ENCODE data around the gene LGALS9. TPM values are rescaled to one million over a fixed set of nuclear protein-coding genes. Genes with fewer than 3 reads are reported as not detected.

LGALS9 gene
- total and polyA plus RNA-seq, 2 donors (not counting 3 experiments of a cell fraction or from before 2014, with no cell fraction given) = 52.4 to 65.2 TPM

DNA sequence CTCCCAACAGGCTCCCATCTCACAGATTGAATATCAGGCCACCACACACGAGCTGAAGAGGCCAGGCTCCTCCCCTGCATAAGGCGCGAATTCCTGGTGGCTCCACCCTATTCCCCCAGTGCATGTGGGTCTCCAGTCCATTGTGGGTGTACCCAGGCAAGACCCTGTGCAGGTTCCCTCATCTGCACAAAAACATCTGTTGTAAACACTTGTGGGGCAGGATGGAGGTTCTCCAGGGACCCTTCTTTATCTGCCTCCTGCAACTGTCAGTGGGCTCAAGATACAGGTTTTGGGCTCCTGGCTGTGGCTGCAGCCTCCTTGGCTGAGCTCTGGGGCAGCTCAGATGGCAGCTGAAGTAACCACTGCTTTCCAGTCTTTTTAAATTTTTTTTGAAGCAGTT is 17.6 kb upstream of the LGALS9 start:
- Histone ChIP-seq H3K36me3 (ENCODE audit: control insufficient read depth in 2 of 2, extremely low read depth in 1 of 2, insufficient read depth in 2 of 2, low read length in 2 of 2) (peaks cover 25 to 48% of the 10 kb centered on the region in 2 experiments), H3K9me3 (replicated peaks; ENCODE audit: control insufficient read depth, insufficient read depth, low read length) (no peaks in the 10 kb centered on the region), H3K9me1 (replicated peaks; ENCODE audit: control insufficient read depth, extremely low read depth, insufficient read depth, low read length) (no peaks in the 10 kb centered on the region), H3K4me3 (replicated peaks in 1 of 3; ENCODE audit: insufficient read depth in 1 of 3, low read depth in 1 of 3, low read length in 3 of 3) (no peak overlapping the region), H3K4me1 (ENCODE audit: control insufficient read depth, extremely low read depth, insufficient read depth, low read length) (no peaks in the 10 kb centered on the region), H3K9ac (replicated peaks; ENCODE audit: extremely low read depth, insufficient read depth, low read length) (no peak overlapping the region), H3K79me2 (ENCODE audit: control insufficient read depth, insufficient read depth, low read length) (no peaks in the 10 kb centered on the region), H4K20me1 (replicated peaks; ENCODE audit: control insufficient read depth, extremely low read depth, insufficient read depth, low read length) (no peaks in the 10 kb centered on the region), H2AFZ (ENCODE audit: low read depth, low read length) (no peak overlapping the region), H3K27ac (ENCODE audit: insufficient read depth, low read depth, low read length) (no peak overlapping the region), H3K27me3 (ENCODE audit: control insufficient read depth in 2 of 2, insufficient read depth in 2 of 2, low read length in 2 of 2) (no peaks in the 10 kb centered on the region), H3K4me2 (ENCODE audit: insufficient read depth, low read length) (no peak overlapping the region)
- POLR2A ChIA-PET = no interaction called here
- intact Hi-C loops (cut with micrococcal nuclease) (no loop called here), dilution Hi-C loops (cut with MboI; ENCODE audit: extremely low pct_ligation_motif_present, low sequenced_read_pairs) (no loop called here)
- CTCF ChIA-PET = interaction anchor here (1.5 kb wide), 1 partner anchor 33 kb away, joined by 4 read pairs; no protein-coding TSS in a partner anchor
- no peak for FAIRE-seq
- TF ChIP-seq GATA2 (IDR thresholded peaks at IDR 0.05; ENCODE audit: insufficient read depth, insufficient read length, low read depth, low read length) = no peak
- no peak for DNase-seq (ENCODE audit: low read depth, low spot score)
- no TSS peak for BruUV-seq (replicated peaks)

DNA sequence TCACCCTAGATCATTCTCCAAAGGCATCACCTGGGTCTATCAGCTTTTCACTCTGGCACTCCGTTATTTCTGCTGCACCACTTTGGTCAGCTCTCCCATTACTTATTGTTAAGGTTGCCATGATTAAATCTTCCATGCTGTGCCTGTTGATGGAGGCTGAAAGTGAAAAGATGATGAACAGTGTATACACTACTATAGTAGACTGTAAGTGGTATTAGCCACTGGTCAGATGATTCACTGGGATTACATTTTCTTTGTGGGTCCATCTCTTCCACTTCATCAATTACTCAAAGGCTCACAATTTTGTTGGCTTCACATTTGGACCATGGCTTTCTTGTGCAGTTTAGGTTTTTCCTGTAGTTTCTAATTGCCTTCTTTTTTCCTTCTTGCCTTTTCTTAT is 15.9 kb upstream of the LGALS9 start:
- dilution Hi-C loops (cut with MboI; ENCODE audit: extremely low pct_ligation_motif_present, low sequenced_read_pairs) = no loop called here
- TF ChIP-seq EZH2 (IDR thresholded peaks at IDR 0.05; ENCODE audit: borderline replicate concordance, low read depth, low read length, severe bottlenecking) = no peak
- no peak for TF ChIP-seq FOS (IDR thresholded peaks at IDR 0.05; ENCODE audit: borderline replicate concordance, insufficient read depth, low read length)
- no peak for TF ChIP-seq POLR2AphosphoS5 (IDR thresholded peaks at IDR 0.05; ENCODE audit: insufficient read depth, low read depth, low read length)
- TF ChIP-seq JUN (IDR thresholded peaks at IDR 0.05; ENCODE audit: borderline replicate concordance, insufficient read depth, insufficient read length, low read depth) = no peak
- no peak for TF ChIP-seq GATA2 (IDR thresholded peaks at IDR 0.05; ENCODE audit: insufficient read depth, insufficient read length, low read depth, low read length)
- TF ChIP-seq, protein P1, sequence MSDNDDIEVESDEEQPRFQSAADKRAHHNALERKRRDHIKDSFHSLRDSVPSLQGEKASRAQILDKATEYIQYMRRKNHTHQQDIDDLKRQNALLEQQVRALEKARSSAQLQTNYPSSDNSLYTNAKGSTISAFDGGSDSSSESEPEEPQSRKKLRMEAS (IDR thresholded peaks at IDR 0.05; ENCODE audit: insufficient read depth, insufficient read length) = no peak
- no peak for TF ChIP-seq MYC (IDR thresholded peaks at IDR 0.05; ENCODE audit: low read depth, low read length)
- TF ChIP-seq, protein P2, sequence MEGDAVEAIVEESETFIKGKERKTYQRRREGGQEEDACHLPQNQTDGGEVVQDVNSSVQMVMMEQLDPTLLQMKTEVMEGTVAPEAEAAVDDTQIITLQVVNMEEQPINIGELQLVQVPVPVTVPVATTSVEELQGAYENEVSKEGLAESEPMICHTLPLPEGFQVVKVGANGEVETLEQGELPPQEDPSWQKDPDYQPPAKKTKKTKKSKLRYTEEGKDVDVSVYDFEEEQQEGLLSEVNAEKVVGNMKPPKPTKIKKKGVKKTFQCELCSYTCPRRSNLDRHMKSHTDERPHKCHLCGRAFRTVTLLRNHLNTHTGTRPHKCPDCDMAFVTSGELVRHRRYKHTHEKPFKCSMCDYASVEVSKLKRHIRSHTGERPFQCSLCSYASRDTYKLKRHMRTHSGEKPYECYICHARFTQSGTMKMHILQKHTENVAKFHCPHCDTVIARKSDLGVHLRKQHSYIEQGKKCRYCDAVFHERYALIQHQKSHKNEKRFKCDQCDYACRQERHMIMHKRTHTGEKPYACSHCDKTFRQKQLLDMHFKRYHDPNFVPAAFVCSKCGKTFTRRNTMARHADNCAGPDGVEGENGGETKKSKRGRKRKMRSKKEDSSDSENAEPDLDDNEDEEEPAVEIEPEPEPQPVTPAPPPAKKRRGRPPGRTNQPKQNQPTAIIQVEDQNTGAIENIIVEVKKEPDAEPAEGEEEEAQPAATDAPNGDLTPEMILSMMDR (IDR thresholded peaks at IDR 0.05; ENCODE audit: extremely low read depth in 1 of 2, insufficient read depth in 1 of 2, low read depth in 1 of 2, low read length in 2 of 2) = no peak
- no peak for TF ChIP-seq POLR2A (IDR thresholded peaks at IDR 0.05; ENCODE audit: low read depth, low read length)
- no peak overlapping the region for H3K27ac ChIP-seq (ENCODE audit: insufficient read depth, low read depth, low read length)
- no peaks in the 10 kb centered on the region for H4K20me1 ChIP-seq (replicated peaks; ENCODE audit: control insufficient read depth, extremely low read depth, insufficient read depth, low read length)
- H3K27me3 ChIP-seq (ENCODE audit: control insufficient read depth in 2 of 2, insufficient read depth in 2 of 2, low read length in 2 of 2) = no peaks in the 10 kb centered on the region
- ChIA-PET CTCF (interaction anchor here (1.1 to 1.6 kb wide), 2 partner anchors 15 to 36 kb away, joined by 3 read pairs; no protein-coding TSS in a partner anchor), POLR2A (no interaction called here)
- H3K4me1 ChIP-seq (ENCODE audit: control insufficient read depth, extremely low read depth, insufficient read depth, low read length) = peaks cover 1% of the 10 kb centered on the region
- no peak overlapping the region for H3K9ac ChIP-seq (replicated peaks; ENCODE audit: extremely low read depth, insufficient read depth, low read length)
- no peak for DNase-seq (ENCODE audit: low read depth, low spot score)
- no peaks in the 10 kb centered on the region for H3K79me2 ChIP-seq (ENCODE audit: control insufficient read depth, insufficient read depth, low read length)
- H3K36me3 ChIP-seq (ENCODE audit: control insufficient read depth in 2 of 2, extremely low read depth in 1 of 2, insufficient read depth in 2 of 2, low read length in 2 of 2) = peaks cover 17 to 41% of the 10 kb centered on the region in 2 experiments
- intact Hi-C loops (cut with micrococcal nuclease) = no loop called here
- no peak overlapping the region for H3K4me3 ChIP-seq (replicated peaks in 1 of 3; ENCODE audit: insufficient read depth in 1 of 3, low read depth in 1 of 3, low read length in 3 of 3)
- no peaks in the 10 kb centered on the region for H3K9me1 ChIP-seq (replicated peaks; ENCODE audit: control insufficient read depth, extremely low read depth, insufficient read depth, low read length)
- no peak for FAIRE-seq
- no TSS peak for BruUV-seq (replicated peaks)
- H3K9me3 ChIP-seq (replicated peaks; ENCODE audit: control insufficient read depth, insufficient read depth, low read length) = no peaks in the 10 kb centered on the region
- no peak overlapping the region for H2AFZ ChIP-seq (ENCODE audit: low read depth, low read length)
- no peak overlapping the region for H3K4me2 ChIP-seq (ENCODE audit: insufficient read depth, low read length)

Data from endothelial cell of umbilical vein (primary cell).